Ovary (tissue), 9 donors: Measurements from ENCODE around the gene PCDHGA2. TPM values are rescaled to one million over a fixed set of nuclear protein-coding genes. Genes with fewer than 3 reads are reported as not detected.

Source experiments
- DNase-seq, 5 donors: peaks; one replicate each; pipeline ENCODE4 v3.0.0-alpha.2; 2019 to 2020
- H3K27ac ChIP-seq, 2 donors: fragments of 200-600 bp; one replicate each; pipeline versions ENCODE4 v1.5.1 to v1.8.0; 2019 to 2022
- H3K27me3 ChIP-seq: fragments of 200-600 bp; one replicate; pipeline ENCODE4 v1.8.0; 2022
- H3K36me3 ChIP-seq: fragments of 200-600 bp; sonication (generic); one replicate; pipeline ENCODE4 v1.5.1; 2019
- H3K4me1 ChIP-seq: one replicate; pipeline ENCODE4 v1.8.1; 2013; ENCODE audit warnings: mild to moderate bottlenecking, moderate library complexity; ENCODE audit not compliant: insufficient read depth
- H3K4me3 ChIP-seq: fragments of 200-600 bp; sonication (generic); one replicate; pipeline ENCODE4 v1.5.1; 2017
- H3K9me3 ChIP-seq, 2 donors: fragments of 200-600 bp in 1 of 2; sonication (generic) in 1 of 2; one replicate each; pipeline versions ENCODE4 v1.5.1 to v1.8.1; 2013 to 2019; ENCODE audit warnings: mild to moderate bottlenecking in 1 of 2, moderate library complexity in 1 of 2
- CTCF ChIP-seq, 3 donors: fragments of 450-650 bp in 2 of 3; fragments of 200-600 bp in 1 of 3; IDR thresholded peaks; one replicate each; pipeline versions ENCODE4 v1.5.1 to v1.8.0; 2016 to 2022; ENCODE audit warnings: antibody characterized with exemption in 3 of 3, mild to moderate bottlenecking in 1 of 3
- EP300 ChIP-seq: sonication (generic); formaldehyde crosslinking; IDR thresholded peaks from one replicate; pipeline ENCODE4 v1.6.1; 2017; ENCODE audit warnings: antibody characterized with exemption
- POLR2A ChIP-seq: fragments of 450-650 bp; IDR thresholded peaks from one replicate; pipeline ENCODE4 v1.6.1; 2017; ENCODE audit warnings: antibody characterized with exemption, mild to moderate bottlenecking, moderate library complexity
- WGBS, 3 donors: extraction: QIAGEN DNeasy Blood & Tissue Kit in 1 of 3; methylation state at CpG; one replicate each; pipeline versions ENCODE4 v1.1.5 to v1.1.7; 2013 to 2017; 5-methylcytosine and 5-hydroxymethylcytosine counted together
- intact Hi-C, 4 donors: fragments of 100-400 bp; cut with DNase I; formaldehyde crosslinking; loops; one replicate each; pipeline versions ENCODE4 v1.11.0 to v1.15.1; 2022 to 2023
- polyA plus RNA-seq, 2 donors: library from polyadenylated mRNA; stranded (reverse); fragments of 200-250 nt in 1 of 2; fragments of 350-450 nt in 1 of 2; fragmentation: Illumina TruSeq in 1 of 2; extraction: RNeasy Lipid Tissue Mini Kit (QIAGEN cat#74804) in 1 of 2; gene quantifications; one replicate each; pipeline ENCODE4 v1.2.3, GENCODE V29; 2013 to 2014
- total RNA-seq, 7 donors: library from RNA; depleted of rRNA in 2 of 7; stranded (reverse); fragments of >200 nt in 2 of 7; fragmentation: NEBNext Ultra II Directional in 3 of 7; extraction: Animal tissue kit (Norgen Biotek cat#: 25700) in 3 of 7; gene quantifications; one replicate each; pipeline versions ENCODE4 v1.1.0 to v1.2.4, GENCODE V29; 2016 to 2023
- donor health status: DM: no; HTN: no; CAD: no; lungs with moderate emphysema.
- donor health status: DM: no; HTN: no; CAD: no.
- donor health status: Bipolar disorder and iron deficiency.
- donor health status: DM: yes; HTN: yes; CAD: no.
- donor health status: DM: no; HTN: no; CAD: no.
- donor health status: DM: yes; HTN: yes; CAD: no.

The PCDHGA2 gene
- total and polyA plus RNA-seq, 9 donors = 3.0 to 13.5 (median 11.7) TPM

GRCh38 chr5:141349917-141350619 is 11.5 kb downstream of the PCDHGA2 start, which contains the start of gene PCDHGB1:
PCDHGB1 (plus strand) TSS chr5:141350099; CDS start chr5:141350261, 162 bp downstream.
- Histone ChIP-seq H3K4me3 (peak within 1 kb of the TSS; percentile 9), H3K27me3 (no peaks in the 10 kb centered on the region), H3K27ac (no peak within 1 kb of the TSS), H3K9me3 (peaks cover 5 to 37% of the 10 kb centered on the region in 2 donors), H3K4me1 (no peaks in the 10 kb centered on the region), H3K36me3 (no peaks in the 10 kb centered on the region)
- 19 to 27% (median 22%) methylated on average over 29 of the region's 29 CpGs for WGBS, 3 donors
- intact Hi-C loops = no loop called here
- TF ChIP-seq POLR2A (no peak), CTCF (IDR thresholded peaks at IDR 0.05) (no peak), EP300 (no peak)
- DNase-seq = peak in 2 of 5 donors; percentile 42 to 49

DNA sequence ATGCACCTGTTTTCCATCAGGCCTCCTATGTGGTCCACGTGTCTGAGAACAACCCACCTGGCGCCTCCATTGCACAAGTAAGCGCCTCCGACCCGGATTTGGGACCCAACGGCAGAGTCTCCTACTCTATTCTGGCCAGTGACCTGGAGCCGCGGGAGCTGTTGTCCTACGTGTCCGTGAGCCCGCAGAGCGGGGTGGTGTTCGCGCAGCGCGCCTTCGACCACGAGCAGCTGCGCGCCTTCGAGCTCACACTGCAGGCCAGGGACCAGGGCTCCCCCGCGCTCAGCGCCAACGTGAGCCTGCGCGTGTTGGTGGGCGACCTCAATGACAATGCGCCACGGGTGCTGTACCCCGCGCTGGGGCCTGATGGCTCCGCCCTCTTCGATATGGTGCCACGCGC is 13.0 kb downstream of the PCDHGA2 start:
- 29 to 41% (median 35%) methylated on average over 16 to 34 of the region's 36 CpGs for WGBS, 3 donors
- Histone ChIP-seq H3K36me3 (no peaks in the 10 kb centered on the region), H3K4me1 (no peaks in the 10 kb centered on the region), H3K4me3 (no peak overlapping the region), H3K27ac (no peak overlapping the region), H3K27me3 (no peaks in the 10 kb centered on the region), H3K9me3 (peaks cover under 1 to 44% of the 10 kb centered on the region in 2 donors)
- TF ChIP-seq CTCF (IDR thresholded peaks at IDR 0.05) = no peak
- no peak for TF ChIP-seq EP300
- TF ChIP-seq POLR2A = no peak
- intact Hi-C loops = no loop called here
- DNase-seq = no peak

GRCh38 chr5:141354900-141355469 is 16.4 kb downstream of the PCDHGA2 start, which contains the start of gene PCDHGA4:
PCDHGA4 (plus strand) TSS chr5:141355021; CDS start chr5:141355108, 87 bp downstream.
- no peak for DNase-seq
- Histone ChIP-seq H3K4me3 (peak within 1 kb of the TSS; percentile 10), H3K9me3 (peaks cover 7 to 52% of the 10 kb centered on the region in 2 donors), H3K36me3 (no peaks in the 10 kb centered on the region), H3K27ac (no peak within 1 kb of the TSS), H3K4me1 (no peaks in the 10 kb centered on the region), H3K27me3 (no peaks in the 10 kb centered on the region)
- TF ChIP-seq POLR2A (no peak), CTCF (IDR thresholded peaks at IDR 0.05) (no peak), EP300 (no peak)
- intact Hi-C loops = no loop called here
- 9 to 19% (median 11%) methylated on average over 29 of the region's 29 CpGs for WGBS, 3 donors

GRCh38 chr5:141355641-141356040 is 17.1 kb downstream of the PCDHGA2 start:
- Histone ChIP-seq H3K4me1 (no peaks in the 10 kb centered on the region), H3K4me3 (no peak overlapping the region), H3K27me3 (no peaks in the 10 kb centered on the region), H3K36me3 (no peaks in the 10 kb centered on the region), H3K27ac (no peak overlapping the region), H3K9me3 (peaks cover 7 to 52% of the 10 kb centered on the region in 2 donors)
- intact Hi-C loops = no loop called here
- DNase-seq = no peak
- WGBS, 3 donors = 43 to 62% (median 53%) methylated on average over 24 of the region's 24 CpGs
- TF ChIP-seq CTCF (IDR thresholded peaks at IDR 0.05) = no peak
- TF ChIP-seq POLR2A = no peak
- TF ChIP-seq EP300 = no peak
